SIG-M5 (cell line): ENCODE results near the gene CXCL17.
"Not testable (repeated sequence)": the region's sequence is repeated elsewhere in the genome, so short reads cannot be mapped to it uniquely, and the experiment has no call there.

ENCODE experiments used
- DNase-seq: peaks from one replicate; lab custom pipeline; 2025; lab: John Stamatoyannopoulos, UW

Gene CXCL17

GRCh38 chr19:42465827-42466280, 23.1 kb upstream of the CXCL17 start:
- no peak for DNase-seq

DNA sequence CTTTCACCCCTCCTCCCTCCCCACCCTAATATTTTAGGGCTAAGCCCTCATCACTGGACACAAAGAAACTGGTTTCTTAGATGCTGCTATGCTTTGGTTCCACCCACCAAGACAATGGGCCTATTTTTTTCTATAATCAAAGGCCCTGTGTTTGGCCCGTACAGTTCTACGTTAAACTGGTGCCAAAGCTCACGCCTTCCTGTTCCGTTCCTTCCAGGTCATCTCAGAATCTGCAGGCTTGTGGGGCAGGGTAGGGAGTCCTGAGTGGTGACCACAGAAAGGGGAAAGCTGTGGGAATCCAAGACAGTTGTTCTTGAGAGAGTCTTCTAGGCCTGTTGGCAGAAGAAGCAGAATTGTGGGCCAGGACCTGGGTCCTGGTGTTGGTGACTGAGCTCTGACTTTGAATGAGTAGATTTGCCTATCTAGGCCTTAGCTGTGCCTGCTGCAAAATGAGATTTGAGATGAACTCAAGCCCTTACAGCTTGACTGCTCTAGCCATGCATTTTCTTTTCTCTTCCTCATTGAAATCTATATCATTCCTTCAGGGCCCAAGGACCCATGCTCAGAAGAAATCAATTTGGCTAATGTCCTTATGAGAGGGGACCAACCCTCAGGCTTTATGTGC, 19.1 kb upstream of the CXCL17 start:
- no peak for DNase-seq

DNA sequence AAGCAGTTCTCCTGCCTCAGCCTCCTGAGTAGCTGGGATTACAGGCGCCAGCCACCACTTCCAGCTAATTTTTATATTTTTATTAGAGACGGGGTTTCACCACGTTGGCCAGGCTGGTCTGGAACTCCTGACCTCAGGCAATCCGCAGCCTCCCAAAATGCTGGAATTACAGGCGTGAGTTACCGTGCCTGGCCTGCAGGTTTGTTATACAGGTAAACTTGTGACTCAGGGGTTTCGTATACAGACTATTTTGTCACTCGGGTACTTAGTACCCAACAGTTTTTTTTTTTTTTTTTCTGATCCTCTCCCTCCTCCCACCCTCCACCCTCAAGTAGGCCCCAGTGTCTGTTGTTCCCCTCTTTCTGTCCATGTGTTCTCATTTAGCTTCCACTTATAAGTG, 18.5 kb upstream of the CXCL17 start:
- not testable (repeated sequence) for DNase-seq

DNA sequence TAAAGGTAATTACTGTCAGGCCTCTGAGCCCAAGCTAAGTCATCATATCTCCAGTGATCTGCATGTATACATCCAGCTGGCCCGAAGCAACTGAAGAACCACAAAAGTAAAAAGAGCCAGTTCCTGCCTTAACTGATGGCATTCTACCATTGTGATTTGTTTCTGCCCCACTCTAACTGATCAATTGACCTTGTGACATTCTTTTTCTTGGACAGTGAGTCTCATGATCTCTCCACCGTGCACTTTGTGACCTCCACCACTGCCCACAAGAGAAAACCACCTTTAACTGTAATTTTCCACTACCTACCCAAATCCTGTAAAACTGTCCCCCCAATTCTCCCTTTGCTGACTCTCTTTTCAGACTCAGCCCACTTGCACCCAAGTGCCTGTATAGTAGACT, 17.2 kb upstream of the CXCL17 start:
- DNase-seq = no peak

- no peak for DNase-seq
Measured at GRCh38 chr19:42455621-42456081, 12.9 kb upstream of the CXCL17 start.

GRCh38 chr19:42455086-42455485, 12.3 kb upstream of the CXCL17 start:
- DNase-seq = no peak

- DNase-seq = no peak
Measured at GRCh38 chr19:42452590-42452989, 9.8 kb upstream of the CXCL17 start.

DNA sequence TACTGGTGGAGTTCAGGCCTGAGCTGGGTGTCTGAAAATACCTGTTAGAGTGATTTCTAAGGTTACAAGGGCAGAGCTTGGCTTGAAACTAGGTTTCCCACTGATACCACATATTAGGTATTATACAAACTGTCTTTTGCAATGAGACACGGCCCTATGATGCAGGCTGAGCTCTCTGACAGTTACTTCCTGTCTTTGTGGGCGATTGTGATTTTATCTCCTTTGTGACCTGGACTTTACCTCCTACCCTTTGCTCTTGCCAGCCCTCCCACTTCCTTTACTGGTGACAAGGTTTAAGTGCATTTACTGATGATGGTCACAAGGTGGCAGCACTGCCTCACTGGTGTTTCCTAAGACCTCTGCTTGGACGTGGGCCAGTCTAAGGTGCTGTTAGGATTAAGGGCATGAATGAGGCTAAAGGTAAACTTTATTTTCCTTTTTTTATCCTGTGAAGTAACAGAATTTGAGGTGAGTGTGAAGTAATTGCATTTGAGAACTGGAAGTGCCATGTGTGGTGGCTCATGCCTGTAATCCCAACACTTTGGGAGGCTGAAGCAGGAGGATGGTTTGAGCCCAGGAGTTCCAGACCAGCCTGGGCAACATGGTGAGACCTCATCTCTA, 7.7 kb upstream of the CXCL17 start:
- no peak for DNase-seq

DNA sequence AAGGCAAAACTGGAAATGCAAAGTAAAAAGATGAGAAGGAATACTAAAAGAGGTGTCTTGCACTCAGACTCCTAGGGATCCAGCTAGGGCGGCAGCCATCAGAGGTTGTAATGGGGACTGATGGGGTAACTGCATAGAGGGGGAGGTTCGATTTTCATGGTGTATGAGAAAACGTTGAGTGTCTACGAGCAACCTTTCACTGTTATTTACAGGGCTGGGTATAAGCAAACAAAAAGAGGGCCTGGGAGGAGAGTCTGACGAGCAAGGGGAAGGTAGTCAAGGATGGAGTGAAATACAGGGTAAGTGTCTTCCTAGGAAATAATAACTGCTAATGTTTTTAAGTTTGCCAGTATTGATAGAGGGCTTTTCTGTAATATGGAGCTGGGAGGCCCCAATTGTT, 5.6 kb upstream of the CXCL17 start:
- DNase-seq = not testable (repeated sequence)

DNA sequence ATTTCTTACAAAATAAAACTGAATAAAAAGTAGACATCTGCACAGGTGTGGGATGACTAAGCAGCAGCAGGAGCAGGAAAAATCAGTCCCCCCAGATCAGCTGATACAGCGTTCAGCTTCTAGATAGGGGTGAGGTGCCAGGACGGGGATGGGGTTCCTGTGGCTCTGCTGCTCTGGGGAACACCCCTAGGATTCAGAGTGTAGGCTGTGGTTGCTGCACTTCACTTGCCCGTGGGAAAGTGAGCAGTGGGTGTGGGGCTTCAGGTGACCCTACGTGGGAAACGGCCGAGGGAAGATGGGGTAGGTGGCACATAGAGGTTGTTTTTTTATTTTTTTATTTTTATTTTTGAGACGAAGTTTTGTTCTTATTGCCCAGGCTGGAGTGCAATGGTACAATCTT, 3.2 kb upstream of the CXCL17 start:
- DNase-seq = no peak

DNA sequence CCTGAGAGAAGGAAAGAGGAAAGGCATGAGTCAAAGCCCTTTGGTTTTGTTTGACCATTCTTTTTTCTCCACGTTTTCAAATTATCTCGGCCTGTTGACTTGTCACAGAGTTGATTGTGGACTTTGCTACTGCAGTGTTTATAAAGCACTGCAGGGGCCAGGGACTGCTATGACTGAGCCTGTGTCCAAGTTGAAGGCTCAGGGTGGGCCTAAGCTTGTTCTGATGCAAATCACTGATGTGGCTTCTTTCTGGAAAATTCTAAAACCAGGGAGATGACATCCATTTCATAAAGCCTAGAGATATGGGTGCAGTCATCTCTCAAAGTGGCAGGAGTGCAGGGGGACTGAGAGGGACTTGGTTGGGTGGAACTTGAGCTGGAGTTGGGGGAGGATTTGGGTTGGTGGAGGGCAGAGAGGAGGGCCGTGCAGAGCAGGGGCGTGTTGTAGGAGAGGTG, 1.2 kb upstream of the CXCL17 start:
- no peak for DNase-seq

GRCh38 chr19:42441049-42441445, 1.7 kb downstream of the CXCL17 start:
- no peak for DNase-seq

DNA sequence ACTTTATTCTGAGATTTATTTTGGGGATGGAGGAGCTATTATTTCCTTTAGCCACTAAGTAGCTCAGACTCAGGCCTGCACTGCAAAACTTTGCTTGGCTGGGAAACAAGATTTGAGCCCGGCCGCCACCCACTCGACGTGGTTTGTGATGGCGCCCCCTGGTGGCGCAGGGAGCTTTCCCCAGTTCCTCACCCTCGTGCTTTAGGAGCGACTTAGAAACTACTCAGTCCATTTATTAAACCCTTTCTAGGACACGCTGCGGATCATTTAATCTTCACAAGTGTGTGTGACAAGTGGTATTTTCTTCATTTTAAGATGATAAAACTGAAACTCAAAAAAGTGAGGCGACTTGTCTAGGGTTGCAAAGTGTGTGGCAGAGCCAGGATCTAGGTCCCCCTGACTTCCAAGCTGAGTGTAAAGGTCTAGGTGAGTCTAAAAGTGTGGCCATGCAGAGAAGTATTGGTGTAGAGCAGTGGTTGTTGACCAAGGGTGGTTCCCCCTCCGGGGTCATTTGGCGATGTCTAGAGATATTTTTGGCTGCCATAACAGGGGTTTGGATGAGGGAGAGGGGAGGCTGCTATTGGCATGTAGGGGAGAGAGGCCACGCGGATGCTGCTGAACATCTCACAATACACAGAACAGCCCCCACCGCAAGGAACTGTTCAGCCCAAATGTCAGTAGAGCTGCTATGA, 2.2 kb downstream of the CXCL17 start:
- no peak for DNase-seq

DNA sequence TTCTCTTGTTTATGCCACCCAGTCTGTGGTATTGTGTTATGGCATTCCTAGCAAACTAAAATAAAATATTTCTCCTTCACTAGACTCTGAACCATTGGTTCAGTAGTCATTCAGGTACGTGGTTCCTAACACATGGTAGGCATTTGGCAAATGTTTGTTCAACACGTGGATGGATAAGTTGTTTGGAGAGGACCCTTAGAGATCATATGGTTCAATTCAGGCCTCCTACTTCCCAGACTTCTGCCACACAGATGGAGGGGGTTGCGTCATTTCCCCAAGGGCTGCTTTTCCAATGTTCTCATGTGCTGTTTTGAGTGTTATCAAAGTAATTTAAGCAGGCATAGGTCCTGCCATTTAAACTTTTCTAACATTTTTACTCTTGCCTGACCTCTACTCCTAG, 6.7 kb downstream of the CXCL17 start:
- no peak for DNase-seq

DNA sequence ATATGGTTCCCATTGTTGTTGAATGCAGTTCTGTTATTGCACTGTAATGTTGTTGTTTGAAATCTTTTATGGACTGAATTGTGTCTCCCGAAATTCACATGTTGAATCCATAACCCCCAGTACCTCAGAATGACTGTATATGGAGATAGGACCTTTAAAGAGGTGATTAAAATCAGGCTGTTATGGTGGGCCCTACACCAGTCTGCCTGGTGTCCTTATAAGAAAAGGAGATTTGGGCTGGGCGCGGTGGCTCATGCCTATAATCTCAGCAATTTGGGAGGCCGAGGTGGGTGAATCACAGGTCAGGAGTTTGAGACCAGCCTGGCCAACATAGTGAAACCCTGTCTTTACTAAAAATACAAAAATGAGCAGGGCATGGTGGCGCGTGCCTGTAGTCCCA, 7.4 kb downstream of the CXCL17 start:
- DNase-seq = no peak

DNA sequence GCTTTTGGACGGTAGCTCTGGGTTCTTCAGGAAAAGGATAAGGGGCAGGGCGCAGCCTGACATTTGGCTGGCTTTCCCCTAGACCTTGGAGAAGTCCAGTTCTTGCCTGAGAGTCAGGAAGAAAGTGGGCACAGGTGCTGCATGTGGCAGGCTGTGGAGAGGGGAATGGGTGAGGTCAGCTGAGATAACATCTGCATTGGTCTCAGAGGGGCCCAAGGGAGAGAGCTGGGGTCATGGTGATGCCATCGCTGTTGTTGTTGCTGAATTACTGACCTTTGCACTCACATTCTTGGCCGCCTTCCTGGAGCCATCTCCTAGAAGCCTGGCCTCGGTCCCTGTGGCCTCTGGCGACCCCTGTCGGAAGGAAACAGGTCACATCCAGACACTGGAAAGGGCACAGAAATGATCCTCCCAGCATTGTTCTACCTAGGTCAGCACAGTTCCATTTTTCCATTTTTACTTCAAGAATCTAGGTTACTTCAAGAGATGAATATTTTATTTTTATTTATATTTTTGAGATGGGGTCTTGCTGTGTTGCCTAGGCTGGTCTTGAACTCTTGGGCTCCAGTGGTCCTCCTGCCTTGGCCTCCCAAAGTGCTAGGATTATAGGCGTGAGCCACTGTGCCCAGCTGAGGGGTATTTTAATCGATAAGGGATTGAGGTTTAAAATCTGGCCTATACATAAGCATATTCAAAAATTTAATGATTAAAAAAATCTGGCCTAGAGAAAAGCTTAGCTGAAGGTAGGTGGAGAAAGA, 9.1 kb downstream of the CXCL17 start:
- DNase-seq = no peak

GRCh38 chr19:42431486-42431885, 11.3 kb downstream of the CXCL17 start:
- DNase-seq = no peak

DNA sequence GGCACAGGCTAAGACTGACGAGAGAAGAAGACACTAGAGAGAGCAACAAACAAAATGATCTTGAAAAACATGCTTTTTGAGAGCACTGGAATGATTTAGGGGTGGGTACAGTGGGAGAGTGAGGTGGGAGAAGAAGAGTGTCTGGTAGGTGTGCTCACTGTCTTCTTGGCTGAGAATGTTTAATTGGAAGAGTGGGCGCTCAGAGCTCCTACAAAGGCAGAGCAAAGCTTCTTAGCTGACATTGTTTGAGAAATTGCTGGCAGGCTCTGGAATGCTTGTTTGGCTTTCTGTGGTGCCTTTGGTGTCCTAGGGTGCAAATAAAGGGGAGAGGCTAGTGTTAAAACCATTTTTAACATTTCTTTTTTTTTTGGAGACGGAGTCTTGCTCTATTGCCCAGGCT, 14.1 kb downstream of the CXCL17 start:
- no peak for DNase-seq

GRCh38 chr19:42427313-42427712, 15.4 kb downstream of the CXCL17 start, which contains the start of gene LIPE:
TSS of gene LIPE (minus strand) at chr19:42427388. CDS start at chr19:42427149, 239 bp downstream.
- no peak for DNase-seq

DNA sequence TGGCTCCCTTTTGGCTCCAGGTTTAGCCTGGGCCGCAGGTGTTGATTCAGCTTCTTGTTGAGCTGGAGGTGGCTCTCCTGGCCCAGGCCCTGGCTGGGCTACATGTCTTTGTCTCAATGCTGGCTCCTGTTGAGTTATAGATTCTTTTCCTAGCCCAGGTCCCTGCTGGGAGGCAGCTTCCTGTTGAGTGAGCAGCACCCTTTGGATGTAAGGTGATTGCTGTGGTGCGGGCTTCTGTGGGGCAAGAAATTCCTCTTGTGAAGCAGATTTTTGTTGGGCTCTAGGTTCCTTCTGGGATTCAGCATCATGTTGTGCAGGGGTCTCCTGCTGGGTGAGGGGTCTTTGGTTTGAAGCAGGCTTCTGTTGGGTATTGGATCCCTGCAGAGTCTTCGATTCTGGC, 16.1 kb downstream of the CXCL17 start:
- no peak for DNase-seq

- no peak for DNase-seq
Measured at GRCh38 chr19:42424712-42425131, 18.0 kb downstream of the CXCL17 start.

DNA sequence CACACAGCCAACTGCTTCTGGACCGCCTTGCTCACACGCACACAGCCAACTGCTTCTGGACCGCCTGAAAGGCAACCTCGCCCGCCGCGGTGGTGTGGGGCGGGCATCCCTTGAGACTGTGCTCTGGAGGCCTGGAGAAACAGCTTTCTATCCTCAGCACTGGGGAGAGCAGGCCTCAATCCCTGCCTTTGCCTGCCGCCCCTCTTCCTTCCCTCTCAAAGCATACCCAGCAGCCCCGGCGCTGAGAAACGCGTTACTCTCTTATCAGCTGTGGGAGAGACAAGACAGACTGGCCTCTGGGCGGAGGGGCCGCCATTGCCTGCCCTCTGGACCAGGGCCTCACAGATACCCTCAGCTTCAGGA, 18.4 kb downstream of the CXCL17 start:
- DNase-seq = no peak
